ENCODE results near the gene FN3KRP.

GRCh38 chr17:82767041-82767754, 50.7 kb downstream of the FN3KRP start:
- TF ChIP-seq PATZ1 (CRISPR knock-in tag; IDR thresholded peaks at IDR 0.05; ENCODE audit: borderline replicate concordance) (no peak), ZNF8 (CRISPR knock-in tag; IDR thresholded peaks at IDR 0.05) (no peak), ZFP3 (CRISPR knock-in tag; IDR thresholded peaks at IDR 0.05) (no peak), ARNTL (CRISPR knock-in tag; IDR thresholded peaks at IDR 0.05; ENCODE audit: borderline replicate concordance, low read depth) (no peak), ZNF70 (CRISPR knock-in tag; IDR thresholded peaks at IDR 0.05) (no peak), CSDC2 (CRISPR knock-in tag; IDR thresholded peaks at IDR 0.05) (no peak), CREB5 (CRISPR knock-in tag; IDR thresholded peaks at IDR 0.05; ENCODE audit: low read depth) (no peak)

Data from SK-N-SH treated with all-trans-retinoic acid at 6 μM for 48 hours (cell line).